ENCODE data around the gene GRB10.

- TF ChIP-seq, protein P1, sequence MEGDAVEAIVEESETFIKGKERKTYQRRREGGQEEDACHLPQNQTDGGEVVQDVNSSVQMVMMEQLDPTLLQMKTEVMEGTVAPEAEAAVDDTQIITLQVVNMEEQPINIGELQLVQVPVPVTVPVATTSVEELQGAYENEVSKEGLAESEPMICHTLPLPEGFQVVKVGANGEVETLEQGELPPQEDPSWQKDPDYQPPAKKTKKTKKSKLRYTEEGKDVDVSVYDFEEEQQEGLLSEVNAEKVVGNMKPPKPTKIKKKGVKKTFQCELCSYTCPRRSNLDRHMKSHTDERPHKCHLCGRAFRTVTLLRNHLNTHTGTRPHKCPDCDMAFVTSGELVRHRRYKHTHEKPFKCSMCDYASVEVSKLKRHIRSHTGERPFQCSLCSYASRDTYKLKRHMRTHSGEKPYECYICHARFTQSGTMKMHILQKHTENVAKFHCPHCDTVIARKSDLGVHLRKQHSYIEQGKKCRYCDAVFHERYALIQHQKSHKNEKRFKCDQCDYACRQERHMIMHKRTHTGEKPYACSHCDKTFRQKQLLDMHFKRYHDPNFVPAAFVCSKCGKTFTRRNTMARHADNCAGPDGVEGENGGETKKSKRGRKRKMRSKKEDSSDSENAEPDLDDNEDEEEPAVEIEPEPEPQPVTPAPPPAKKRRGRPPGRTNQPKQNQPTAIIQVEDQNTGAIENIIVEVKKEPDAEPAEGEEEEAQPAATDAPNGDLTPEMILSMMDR (IDR thresholded peaks at IDR 0.05), result no peak
- TF ChIP-seq EP300 (IDR thresholded peaks at IDR 0.05) (no peak), POLR2A (IDR thresholded peaks at IDR 0.05) (no peak)
These were observed 137.5 kb downstream of the GRB10 start for GRCh38 chr7:50645186-50645585.

All from ovary (tissue), 3 donors.